Stomach (tissue), 9 donors: ENCODE measurements around the gene TSPAN14. TPM values are rescaled to one million over a fixed set of nuclear protein-coding genes. Genes with fewer than 3 reads are reported as not detected.

ENCODE experiments used
- DNase-seq, 2 donors: peaks; one replicate each; pipeline versions ENCODE4 v3.0.0 to v3.0.0-alpha.2; 2013 to 2019
- H3K27ac ChIP-seq, 5 donors: fragments of 200-600 bp in 4 of 5; sonication (generic) in 4 of 5; one replicate each; pipeline ENCODE4 v1.5.1; 2013 to 2019; ENCODE audit warnings: mild to moderate bottlenecking in 1 of 5, moderate library complexity in 1 of 5
- H3K27me3 ChIP-seq, 3 donors: fragments of 200-600 bp; sonication (generic); one replicate each; pipeline ENCODE4 v1.5.1; 2017 to 2019; ENCODE audit warnings: mixed run types in 1 of 3
- H3K36me3 ChIP-seq, 4 donors: fragments of 200-600 bp; sonication (generic); 1 replicate in 3 of 4; 2 replicates in 1 of 4; pipeline ENCODE4 v1.5.1; 2016 to 2019
- H3K4me1 ChIP-seq, 4 donors: fragments of 200-600 bp; sonication (generic); one replicate each; pipeline ENCODE4 v1.5.1; 2016 to 2019
- H3K4me3 ChIP-seq, 4 donors: fragments of 200-600 bp; sonication (generic) in 3 of 4; one replicate each; pipeline ENCODE4 v1.5.1; 2016 to 2019; ENCODE audit warnings: mild to moderate bottlenecking in 1 of 4
- H3K9me3 ChIP-seq, 4 donors: fragments of 200-600 bp; sonication (generic); one replicate each; pipeline ENCODE4 v1.5.1; 2016 to 2019
- CTCF ChIP-seq, 7 experiments: fragments of 450-650 bp in 4 of 7; fragments of 200-600 bp in 3 of 7; sonication (generic) in 3 of 7; IDR thresholded peaks; one replicate each; pipeline ENCODE4 v1.5.1; 2016 to 2019; ENCODE audit warnings: antibody characterized with exemption in 7 of 7, control low read depth in 2 of 7, mild to moderate bottlenecking in 1 of 7
- EP300 ChIP-seq: sonication (generic); formaldehyde crosslinking; IDR thresholded peaks from one replicate; pipeline ENCODE4 v1.6.1; 2017; ENCODE audit warnings: antibody characterized with exemption
- POLR2A ChIP-seq, 4 donors: fragments of 450-650 bp; IDR thresholded peaks; one replicate each; pipeline ENCODE4 v1.6.1; 2016; ENCODE audit warnings: antibody characterized with exemption in 4 of 4, control low read depth in 2 of 4, mild to moderate bottlenecking in 1 of 4, moderate library complexity in 1 of 4
- POLR2AphosphoS5 ChIP-seq, 3 donors: sonication (generic); formaldehyde crosslinking; IDR thresholded peaks; one replicate each; pipeline ENCODE4 v1.6.1; 2016; ENCODE audit warnings: antibody characterized with exemption in 3 of 3
- WGBS, 5 donors: extraction: QIAGEN DNeasy Blood & Tissue Kit in 3 of 5; methylation state at CpG; one replicate each; pipeline versions ENCODE4 v1.1.5 to v1.1.7; 2013 to 2018; 5-methylcytosine and 5-hydroxymethylcytosine counted together
- intact Hi-C: fragments of 100-400 bp; cut with DNase I; formaldehyde crosslinking; loops from one replicate; pipeline ENCODE4 v1.15.1; 2023; ENCODE audit warnings: low total_unique reads
- polyA plus RNA-seq, 3 donors: library from polyadenylated mRNA; stranded (reverse); fragments of 200-250 nt; gene quantifications; one replicate each; pipeline ENCODE4 v1.2.3, GENCODE V29; 2013
- total RNA-seq, 5 donors: library from RNA; depleted of rRNA; stranded (reverse); fragments of >200 nt; gene quantifications; one replicate each; pipeline versions ENCODE4 v1.1.0 to v1.2.3, GENCODE V29; 2014 to 2016
- donor health status: healthy with polysubstance abuse.
- donor health status: Bipolar disorder and iron deficiency.
- donor health status: healthy.

Gene TSPAN14
- total and polyA plus RNA-seq, 8 donors, result 7.0 to 82.6 (median 30.5) TPM

GRCh38 chr10:80580638-80581468 lies 126.7 kb downstream of the TSPAN14 start:
- intact Hi-C loops, result no loop called here
- no peaks in the 10 kb centered on the region for H3K4me1 ChIP-seq

GRCh38 chr10:80581469-80581835 lies 127.3 kb downstream of the TSPAN14 start:
- 56 to 75% (median 70%) methylated on average over 5 of the region's 5 CpGs for WGBS, 5 donors
- no peaks in the 10 kb centered on the region for H3K4me1 ChIP-seq
- no peak overlapping the region for H3K4me3 ChIP-seq
- H3K27ac ChIP-seq, result no peak overlapping the region
- no peak for DNase-seq
- H3K36me3 ChIP-seq, result no peaks in the 10 kb centered on the region
- intact Hi-C loops, result no loop called here
- peaks cover 0 to 8% (median 6%) of the 10 kb centered on the region in 4 donors for H3K9me3 ChIP-seq
- H3K27me3 ChIP-seq, result no peaks in the 10 kb centered on the region
- no peak for TF ChIP-seq EP300
- no peak for TF ChIP-seq POLR2AphosphoS5 (IDR thresholded peaks at IDR 0.05)
- no peak for TF ChIP-seq POLR2A (IDR thresholded peaks at IDR 0.05)
- no peak for TF ChIP-seq CTCF (IDR thresholded peaks at IDR 0.05)

More at GRCh38 chr10:80580638-80581468, 126.7 kb downstream of the TSPAN14 start:
- 78 to 92% (median 87%) methylated on average over 7 of the region's 7 CpGs for WGBS, 5 donors
- peak in 1 of 2 donors; percentile 18 for DNase-seq
- Histone ChIP-seq H3K9me3 (peaks cover 0 to 13% (median 6%) of the 10 kb centered on the region in 4 donors), H3K36me3 (no peaks in the 10 kb centered on the region), H3K4me3 (no peak overlapping the region), H3K27ac (no peak overlapping the region), H3K27me3 (no peaks in the 10 kb centered on the region)
- TF ChIP-seq POLR2A (IDR thresholded peaks at IDR 0.05) (no peak), CTCF (IDR thresholded peaks at IDR 0.05) (no peak), POLR2AphosphoS5 (IDR thresholded peaks at IDR 0.05) (no peak), EP300 (no peak)

- intact Hi-C loops, result no loop called here
- Histone ChIP-seq H3K27ac (no peak overlapping the region), H3K4me1 (no peaks in the 10 kb centered on the region), H3K36me3 (no peaks in the 10 kb centered on the region), H3K9me3 (peaks cover 0 to 3% (median 0%) of the 10 kb centered on the region in 4 donors), H3K4me3 (no peak overlapping the region), H3K27me3 (no peaks in the 10 kb centered on the region)
- peak in 1 of 2 donors; percentile 70 for DNase-seq
- TF ChIP-seq EP300 (no peak), POLR2AphosphoS5 (IDR thresholded peaks at IDR 0.05) (no peak)
- WGBS, 5 donors, result 64 to 72% (median 69%) methylated on average over 3 of the region's 3 CpGs
These were observed 128.3 kb downstream of the TSPAN14 start for GRCh38 chr10:80582286-80582960.

Other genes starting within 250 kb of the TSPAN14 start
- gene ANXA11, start 248.8 kb upstream of the TSPAN14 start, total RNA-seq, result 100 to 1,000 TPM in 3 of 5 donors, 10 to 100 TPM in 2; 91.4 to 293 (median 109) TPM
- gene ANXA11, start 248.8 kb upstream of the TSPAN14 start, polyA plus RNA-seq, result 100 to 1,000 TPM; 171 to 208 (median 181) TPM
- gene MAT1A, start 164.7 kb upstream of the TSPAN14 start, total RNA-seq, result not detected
- 1 to 10 TPM in 1 of 3 donors, under 1 TPM in 2; 0.23 to 1.1 (median 0.31) TPM for gene MAT1A, start 164.7 kb upstream of the TSPAN14 start, polyA plus RNA-seq
- not detected for gene DYDC1, start 97.6 kb upstream of the TSPAN14 start, total RNA-seq
- not detected for gene DYDC1, start 97.6 kb upstream of the TSPAN14 start, polyA plus RNA-seq
- gene DYDC2, start 97.5 kb upstream of the TSPAN14 start, total RNA-seq, result not detected
- gene DYDC2, start 97.5 kb upstream of the TSPAN14 start, polyA plus RNA-seq, result under 1 TPM in 2 of 3 donors, not detected in 1; 0.37 to 0.95 TPM
- 10 to 100 TPM in 4 of 5 donors, 1 to 10 TPM in 1; 6.7 to 56.8 (median 16.2) TPM for gene PRXL2A, start 45.8 kb upstream of the TSPAN14 start, total RNA-seq
- gene PRXL2A, start 45.8 kb upstream of the TSPAN14 start, polyA plus RNA-seq, result 10 to 100 TPM; 16.2 to 36.3 (median 19.4) TPM
- under 1 TPM in 1 of 5 donors, not detected in 4; 0.18 TPM for gene SH2D4B, start 83.6 kb downstream of the TSPAN14 start, total RNA-seq
- under 1 TPM in 1 of 3 donors, not detected in 2; 0.03 TPM for gene SH2D4B, start 83.6 kb downstream of the TSPAN14 start, polyA plus RNA-seq